GM12801 (cell line): ENCODE data around the gene FRY.

ENCODE experiments used
- TF ChIP-seq, protein P1 (sequence below): IDR thresholded peaks from one replicate; pipeline ENCODE4 v1.5.1; 2011; ENCODE audit warnings: control low read depth; ENCODE audit not compliant: insufficient read length; ENCODE audit errors: extremely low read depth

The FRY gene

DNA sequence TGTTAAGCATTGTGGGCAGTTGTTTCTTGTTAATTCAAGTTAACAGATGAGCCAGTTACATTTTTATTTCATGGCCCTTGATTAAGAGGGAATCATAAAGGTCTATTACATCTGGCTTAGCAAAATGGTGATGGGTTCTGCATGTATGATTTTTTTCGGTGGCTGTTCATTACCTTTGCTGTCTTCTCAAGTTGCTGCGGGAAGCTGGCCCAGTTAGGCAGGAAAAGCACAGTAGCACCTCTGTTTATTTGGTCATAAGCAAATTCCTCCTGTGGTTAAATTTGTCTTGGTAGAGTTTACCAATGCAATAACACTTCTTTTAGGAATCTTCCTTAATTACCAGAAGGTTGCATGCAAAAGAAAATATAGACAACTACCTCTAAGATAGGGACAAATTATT, 104.5 kb downstream of the FRY start:
- TF ChIP-seq, protein P1, sequence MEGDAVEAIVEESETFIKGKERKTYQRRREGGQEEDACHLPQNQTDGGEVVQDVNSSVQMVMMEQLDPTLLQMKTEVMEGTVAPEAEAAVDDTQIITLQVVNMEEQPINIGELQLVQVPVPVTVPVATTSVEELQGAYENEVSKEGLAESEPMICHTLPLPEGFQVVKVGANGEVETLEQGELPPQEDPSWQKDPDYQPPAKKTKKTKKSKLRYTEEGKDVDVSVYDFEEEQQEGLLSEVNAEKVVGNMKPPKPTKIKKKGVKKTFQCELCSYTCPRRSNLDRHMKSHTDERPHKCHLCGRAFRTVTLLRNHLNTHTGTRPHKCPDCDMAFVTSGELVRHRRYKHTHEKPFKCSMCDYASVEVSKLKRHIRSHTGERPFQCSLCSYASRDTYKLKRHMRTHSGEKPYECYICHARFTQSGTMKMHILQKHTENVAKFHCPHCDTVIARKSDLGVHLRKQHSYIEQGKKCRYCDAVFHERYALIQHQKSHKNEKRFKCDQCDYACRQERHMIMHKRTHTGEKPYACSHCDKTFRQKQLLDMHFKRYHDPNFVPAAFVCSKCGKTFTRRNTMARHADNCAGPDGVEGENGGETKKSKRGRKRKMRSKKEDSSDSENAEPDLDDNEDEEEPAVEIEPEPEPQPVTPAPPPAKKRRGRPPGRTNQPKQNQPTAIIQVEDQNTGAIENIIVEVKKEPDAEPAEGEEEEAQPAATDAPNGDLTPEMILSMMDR: no peak

DNA sequence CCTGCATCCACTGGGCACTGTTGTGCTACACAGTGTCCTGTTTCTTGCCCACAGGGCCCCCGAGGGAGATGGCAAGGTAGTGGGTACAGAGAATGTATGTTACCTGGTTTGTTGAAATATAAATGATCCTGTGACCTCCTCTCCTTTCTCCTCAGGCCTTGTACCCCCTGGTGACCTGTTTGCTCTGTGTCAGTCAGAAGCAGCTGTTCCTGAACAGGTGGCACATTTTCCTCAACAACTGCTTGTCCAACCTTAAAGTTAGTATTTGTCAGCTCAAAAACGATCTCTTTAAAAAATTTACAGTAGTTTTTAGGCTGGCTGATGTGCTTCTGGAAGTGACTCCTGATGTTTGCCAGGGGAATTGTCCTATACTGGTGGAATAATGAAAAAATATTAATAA, 105.1 kb downstream of the FRY start:
- TF ChIP-seq, protein P1: no peak

DNA sequence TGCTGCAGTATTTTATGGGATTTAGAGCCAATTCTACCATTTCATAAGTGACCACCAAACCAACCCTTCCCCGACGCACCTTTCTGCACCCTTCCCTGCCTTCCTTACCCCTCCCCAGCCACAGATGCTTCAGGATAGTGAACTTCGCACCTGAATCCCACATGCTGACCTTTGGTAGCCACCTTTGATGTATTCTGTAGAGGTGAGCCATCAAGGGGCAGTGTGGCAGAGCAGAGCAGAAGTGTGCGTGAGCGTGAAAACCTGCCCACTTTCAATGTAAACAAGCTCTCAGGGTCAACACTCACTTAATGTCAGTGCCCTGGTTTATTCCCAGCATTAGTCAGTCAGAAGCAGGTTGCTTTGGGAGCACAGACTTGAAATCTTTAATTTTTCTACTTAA, 107.7 kb downstream of the FRY start:
- TF ChIP-seq, protein P1: no peak

DNA sequence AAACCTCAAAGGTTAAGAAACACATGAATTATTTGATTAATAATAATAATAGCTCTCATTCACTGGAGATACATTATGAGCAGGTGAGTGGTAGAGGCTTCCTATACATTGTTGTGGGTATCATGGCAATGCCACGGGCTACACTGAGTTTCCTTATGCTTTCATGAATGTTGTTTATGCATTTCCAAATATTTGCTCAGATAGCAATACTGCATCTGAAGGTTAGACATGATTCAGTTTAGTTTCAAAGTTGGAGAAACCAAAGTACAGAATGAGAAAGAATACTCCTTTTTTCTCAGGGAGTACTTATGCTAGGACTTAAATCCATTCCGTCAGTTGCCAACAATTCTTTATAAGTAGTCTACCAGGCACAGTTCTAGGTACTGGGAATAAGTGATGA, 108.5 kb downstream of the FRY start:
- TF ChIP-seq, protein P1: no peak

DNA sequence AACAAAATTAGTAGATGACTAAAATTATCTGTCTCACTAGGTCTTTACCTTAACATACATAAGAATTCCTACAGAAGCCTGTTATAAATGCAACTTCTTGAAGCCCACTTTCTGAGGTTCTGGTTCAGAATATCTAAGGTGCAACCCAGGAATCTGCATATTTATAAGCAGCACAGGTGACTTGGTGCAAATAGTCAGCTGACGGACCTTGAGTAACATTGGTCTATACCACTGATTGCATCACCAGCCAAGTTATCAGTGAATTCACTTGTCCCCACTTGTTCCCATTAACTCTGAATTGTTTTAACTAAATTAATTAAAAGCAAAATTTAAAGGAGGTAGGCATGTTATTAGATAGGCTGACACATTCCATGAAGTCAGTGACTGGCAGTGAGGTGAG, 109.9 kb downstream of the FRY start:
- TF ChIP-seq, protein P1: no peak

DNA sequence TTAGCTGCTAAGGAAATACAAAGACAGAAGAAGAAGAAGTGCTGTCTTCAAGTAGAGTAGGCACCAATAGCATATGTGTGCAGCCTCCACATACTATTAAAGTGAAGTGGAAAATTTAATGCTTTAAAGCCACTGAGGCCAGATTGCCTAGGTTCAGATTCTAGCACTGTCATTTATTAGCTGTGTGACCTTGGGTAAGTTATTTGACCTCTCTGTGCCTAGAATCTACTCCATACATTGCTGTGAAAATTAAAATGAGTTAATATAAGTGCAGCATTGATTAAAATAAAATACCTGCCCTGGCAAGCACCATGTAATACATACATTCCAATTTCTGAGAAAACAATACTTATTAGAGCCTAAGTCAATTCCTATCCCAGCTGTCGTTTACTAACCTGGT, 110.5 kb downstream of the FRY start:
- TF ChIP-seq, protein P1: no peak

DNA sequence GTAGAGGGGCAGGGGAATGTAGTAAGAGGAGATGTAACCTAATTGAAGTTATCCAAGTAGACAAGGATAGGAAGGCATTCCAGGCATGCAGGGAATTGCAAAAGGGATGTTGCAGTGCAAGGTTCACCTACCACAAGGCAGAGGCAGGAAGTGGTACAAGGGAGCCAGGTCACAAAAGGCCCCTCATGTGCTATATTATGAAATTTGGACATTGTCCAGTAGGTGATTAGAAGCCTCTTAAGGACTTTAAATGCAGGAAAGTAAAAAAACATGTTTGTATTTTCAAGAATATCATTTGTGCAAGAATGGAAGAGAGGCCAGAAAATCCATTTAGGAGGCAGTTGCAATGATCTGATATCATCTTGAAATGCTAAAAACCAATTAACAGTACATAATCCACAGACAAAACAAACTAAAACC, 111.4 kb downstream of the FRY start:
- TF ChIP-seq, protein P1: no peak

DNA sequence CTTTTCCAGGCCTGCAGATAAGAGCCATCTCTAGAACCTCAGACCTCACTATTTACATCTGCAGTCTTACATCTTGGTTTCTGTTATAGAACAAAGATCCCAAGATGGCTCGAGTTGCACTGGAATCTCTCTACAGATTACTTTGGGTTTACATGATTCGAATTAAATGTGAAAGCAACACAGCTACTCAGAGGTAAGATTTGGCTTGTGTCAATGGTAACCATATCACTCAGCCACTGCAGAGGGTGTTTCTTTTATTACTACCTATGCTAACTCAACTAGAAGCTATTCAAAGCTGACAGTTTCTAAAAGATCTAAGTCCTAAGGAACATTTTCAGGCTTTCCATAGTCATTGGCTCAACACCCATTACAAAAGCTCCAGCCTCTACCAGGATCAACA, 115.6 kb downstream of the FRY start:
- TF ChIP-seq, protein P1: no peak
